Mucosa of gallbladder (tissue), 1 donor: Measurements from ENCODE around the gene GUCA1A. TPM values are rescaled to one million over a fixed set of nuclear protein-coding genes. Genes with fewer than 3 reads are reported as not detected.

ENCODE experiments used
- DNase-seq: peaks from one replicate; pipeline ENCODE4 v3.0.0-alpha.2; 2020; ENCODE audit warnings: low spot score
- total RNA-seq: library from RNA; stranded (reverse); gene quantifications from one replicate; pipeline ENCODE4 v1.2.1, GENCODE V29; 2021
- donor health status: DM: no; HTN: no; CAD: no.

The GUCA1A gene
- not detected for total RNA-seq

DNA sequence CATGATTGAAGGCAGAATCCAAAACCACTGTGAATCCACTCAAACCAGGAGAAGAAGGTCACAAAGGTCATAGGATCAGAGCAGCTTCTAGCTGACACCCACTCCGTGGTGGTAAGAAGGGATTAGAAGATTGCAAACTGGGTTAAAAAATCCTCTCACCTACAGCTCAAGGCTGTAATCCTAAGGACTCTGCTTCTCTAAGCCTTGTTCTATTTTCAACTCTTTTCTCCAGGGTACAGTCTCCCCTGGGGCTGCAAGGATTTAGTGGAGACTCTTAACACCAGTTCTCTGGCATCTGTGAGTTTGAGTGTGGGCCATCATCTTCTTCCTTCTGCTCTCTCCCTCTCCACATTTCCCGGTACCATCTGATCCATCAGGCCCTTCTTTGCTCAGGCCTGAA is at the start of gene GUCA1A:
TSS of gene GUCA1A (plus strand) at position 264 of the 400 bp plus-strand sequence. CDS start 250 bp downstream, outside the sequence.
- no peak for DNase-seq

GRCh38 chr6:42123379-42124103 is 49.6 kb upstream of the GUCA1A start:
- no peak for DNase-seq

DNA sequence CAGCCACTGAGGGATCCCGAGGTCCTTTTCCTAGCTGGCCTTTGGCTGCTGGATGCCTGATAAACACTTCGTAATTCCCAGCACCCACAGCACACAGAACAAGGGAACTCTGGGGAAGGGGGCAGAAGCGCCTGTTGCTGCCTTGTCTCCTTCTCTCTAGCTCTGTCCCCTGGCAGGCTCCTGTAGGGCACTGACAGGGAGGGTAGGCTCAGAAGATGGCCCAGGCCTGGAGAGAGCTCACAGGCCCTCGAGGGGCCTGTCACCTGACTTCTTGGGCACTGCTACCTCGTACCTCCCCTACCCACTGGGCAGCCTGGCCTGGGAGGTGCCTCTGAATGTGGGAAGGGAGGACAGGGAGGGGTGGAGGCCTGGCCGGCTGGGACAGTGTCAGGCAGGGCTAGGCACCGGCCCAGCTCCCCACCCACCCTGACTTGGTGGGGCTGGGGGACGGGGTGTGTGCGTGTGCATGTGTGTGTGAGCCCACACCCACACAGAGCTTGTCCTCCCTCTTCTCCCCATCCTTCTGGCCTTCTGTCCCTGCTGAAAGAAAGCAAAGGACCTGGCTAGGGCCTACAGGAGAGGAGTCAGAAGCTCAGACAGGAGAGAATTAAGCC is 48.8 kb upstream of the GUCA1A start:
- no peak for DNase-seq

- DNase-seq: no peak
These were observed 47.9 kb upstream of the GUCA1A start for GRCh38 chr6:42125231-42125630.

DNA sequence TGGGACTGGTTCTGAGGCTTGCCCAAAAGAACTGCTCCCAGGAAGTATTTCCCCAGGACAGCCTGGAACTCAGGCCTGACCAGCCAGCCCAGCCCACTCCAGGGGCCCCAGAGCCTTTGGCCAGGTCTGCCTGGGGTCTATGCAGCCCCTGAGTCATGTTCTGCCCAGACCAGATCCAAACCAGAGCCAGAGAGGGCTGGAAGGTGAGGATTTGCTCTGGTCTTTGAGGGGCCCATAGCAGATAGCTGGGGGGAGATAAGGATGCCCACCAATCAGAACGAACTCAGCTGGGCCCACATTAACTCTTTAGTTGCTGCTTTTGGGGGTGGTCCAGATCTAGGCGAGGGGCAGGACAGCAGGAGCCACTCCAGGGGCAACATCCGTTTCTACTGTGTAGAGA is 47.5 kb upstream of the GUCA1A start:
- DNase-seq: no peak

GRCh38 chr6:42128460-42129359 is 44.5 kb upstream of the GUCA1A start:
- no peak for DNase-seq

- no peak for DNase-seq
These were observed 43.8 kb upstream of the GUCA1A start for GRCh38 chr6:42129360-42129676.

GRCh38 chr6:42131531-42131930 is 41.6 kb upstream of the GUCA1A start:
- DNase-seq: no peak

GRCh38 chr6:42133926-42134325 is 39.2 kb upstream of the GUCA1A start:
- no peak for DNase-seq

- DNase-seq: no peak
These were observed 38.0 kb upstream of the GUCA1A start for GRCh38 chr6:42135161-42135560.

DNA sequence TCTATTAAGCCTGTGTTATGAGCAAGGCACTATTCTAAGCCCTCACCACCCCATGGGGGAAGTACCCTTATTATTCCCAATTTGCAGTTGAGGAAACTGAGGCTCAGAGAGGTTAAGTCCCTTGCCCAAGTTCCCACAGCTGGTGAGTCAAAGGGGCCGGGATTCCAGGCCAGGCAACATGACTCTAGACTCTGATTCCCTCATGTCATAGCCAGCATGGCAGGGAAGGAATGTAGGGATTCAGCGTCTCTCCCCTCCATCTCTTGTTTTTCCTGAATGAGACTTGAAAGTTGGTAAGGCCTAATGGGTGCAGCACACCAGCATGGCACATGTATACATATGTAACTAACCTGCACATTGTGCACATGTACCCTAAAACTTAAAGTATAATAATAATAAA is 37.4 kb upstream of the GUCA1A start:
- DNase-seq: no peak

DNA sequence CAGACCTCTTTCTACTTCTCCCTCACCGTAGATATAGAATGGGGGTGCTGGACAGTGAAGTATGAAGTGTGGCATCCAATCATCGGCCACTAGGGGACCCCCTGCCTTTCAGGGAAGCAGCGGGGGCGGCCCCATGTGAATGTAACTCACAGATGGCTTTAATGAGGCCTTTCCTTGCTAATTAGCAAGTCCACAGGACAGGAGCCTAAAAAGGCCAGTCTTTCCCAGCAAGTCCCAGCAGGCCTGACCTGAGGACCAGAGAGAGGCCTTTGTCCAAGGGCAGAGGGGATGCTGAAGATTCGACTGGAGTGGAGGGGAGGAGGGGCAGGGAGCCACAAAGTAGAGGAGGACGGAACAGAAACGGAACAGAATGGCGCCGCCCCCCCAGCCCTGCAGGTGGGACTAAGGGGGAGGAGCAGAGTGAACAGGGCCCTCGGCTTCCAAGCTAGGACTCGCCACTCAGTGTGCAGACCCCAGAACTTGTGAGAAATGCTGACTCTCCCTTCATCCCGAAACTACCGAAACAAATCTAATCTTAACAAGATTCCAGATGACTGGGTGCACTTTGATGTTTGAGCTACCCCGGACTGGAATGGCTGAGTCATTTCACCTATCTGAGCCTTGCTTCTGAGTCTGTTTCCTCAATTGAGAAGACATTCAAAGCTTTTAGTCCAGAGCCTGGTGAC is 36.5 kb upstream of the GUCA1A start:
- DNase-seq: no peak

GRCh38 chr6:42137194-42137753 is 35.9 kb upstream of the GUCA1A start:
- peak; percentile 55 for DNase-seq

DNA sequence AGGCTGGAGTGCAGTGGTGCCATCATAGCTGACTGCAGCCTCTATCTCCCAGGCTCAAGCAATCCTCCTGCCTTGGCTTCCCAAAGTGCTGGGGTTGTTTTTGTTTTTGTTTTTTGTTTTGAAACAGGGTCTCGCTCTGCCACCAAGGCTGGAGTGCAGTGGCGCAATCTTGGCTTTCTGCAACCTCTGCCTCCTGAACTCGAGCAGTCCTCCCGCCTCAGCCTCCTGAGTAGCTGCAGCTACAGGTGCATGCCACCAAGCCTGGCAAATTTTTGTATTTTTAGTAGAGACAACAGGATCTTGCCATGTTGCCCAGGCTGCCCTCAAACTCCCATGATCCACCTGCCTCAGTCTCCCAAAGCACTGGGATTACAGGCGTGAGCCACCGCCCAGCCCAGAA is 35.0 kb upstream of the GUCA1A start:
- no peak for DNase-seq

DNA sequence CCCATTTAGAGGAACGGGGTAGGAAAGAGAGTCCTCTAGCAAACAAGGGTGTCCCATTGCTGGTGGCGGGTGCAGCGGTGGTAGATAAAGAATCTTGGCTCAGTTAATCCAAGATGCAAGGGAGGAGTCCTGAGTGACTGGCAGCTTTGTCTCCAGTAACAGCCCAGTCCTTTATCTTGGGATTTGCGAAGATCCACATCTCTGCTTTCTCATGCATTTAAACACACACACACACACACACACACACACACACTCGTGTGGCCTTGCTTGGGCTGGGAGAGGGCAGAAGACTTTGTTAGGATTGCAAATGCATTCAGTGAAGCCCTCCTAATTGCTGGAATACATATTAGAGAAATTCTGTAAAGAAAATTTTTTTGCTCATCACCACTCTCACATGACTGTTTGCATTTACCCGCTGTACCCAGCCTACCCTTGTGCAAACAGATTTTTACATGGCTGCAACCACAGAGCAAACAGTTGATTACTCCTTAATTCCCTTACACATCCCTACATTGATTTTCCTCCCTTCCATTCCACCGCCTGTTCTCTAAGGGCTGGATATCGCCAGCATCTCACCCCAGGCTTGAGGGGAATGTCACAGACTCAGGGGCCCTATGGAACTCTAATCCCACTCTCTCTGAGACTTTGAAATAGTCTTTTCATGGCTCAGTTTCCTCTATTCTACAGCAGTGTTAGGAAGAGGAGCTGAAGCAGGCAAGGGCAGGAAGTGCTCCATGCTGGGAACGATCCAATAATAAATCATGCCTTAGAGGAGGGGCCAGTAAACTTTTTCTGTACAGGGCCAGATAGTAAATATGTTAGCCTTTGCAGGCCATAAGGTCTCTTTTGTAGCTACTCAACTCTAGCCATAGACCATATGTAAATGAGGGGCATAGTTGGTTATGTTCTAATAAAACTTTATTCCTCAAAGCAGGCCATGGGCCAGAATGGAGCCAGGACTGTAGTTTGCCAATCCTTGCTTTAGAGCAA is 34.2 kb upstream of the GUCA1A start:
- no peak for DNase-seq

DNA sequence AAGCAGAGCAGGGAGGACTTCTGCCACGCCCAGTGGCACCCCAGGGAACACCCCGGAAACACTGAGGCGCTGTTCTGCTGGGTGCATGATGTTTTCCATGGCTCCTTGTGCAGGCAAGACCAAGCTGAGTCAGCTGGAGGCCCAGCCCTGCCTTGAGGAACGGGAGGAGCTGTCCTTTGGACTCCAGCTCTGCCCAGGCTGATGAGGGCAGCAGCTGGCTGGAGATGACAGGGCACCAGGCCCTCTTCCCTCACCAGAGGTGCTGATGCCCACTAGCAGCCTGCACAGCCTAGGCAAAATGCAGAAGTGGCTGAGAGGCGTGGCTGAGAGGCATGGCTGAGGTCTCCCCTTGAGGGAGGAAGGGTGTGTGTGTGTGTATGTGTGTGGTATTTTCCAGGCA is 33.1 kb upstream of the GUCA1A start:
- DNase-seq: peak; percentile 80

- DNase-seq: no peak
These were observed 32.2 kb upstream of the GUCA1A start for GRCh38 chr6:42140756-42141602.

DNA sequence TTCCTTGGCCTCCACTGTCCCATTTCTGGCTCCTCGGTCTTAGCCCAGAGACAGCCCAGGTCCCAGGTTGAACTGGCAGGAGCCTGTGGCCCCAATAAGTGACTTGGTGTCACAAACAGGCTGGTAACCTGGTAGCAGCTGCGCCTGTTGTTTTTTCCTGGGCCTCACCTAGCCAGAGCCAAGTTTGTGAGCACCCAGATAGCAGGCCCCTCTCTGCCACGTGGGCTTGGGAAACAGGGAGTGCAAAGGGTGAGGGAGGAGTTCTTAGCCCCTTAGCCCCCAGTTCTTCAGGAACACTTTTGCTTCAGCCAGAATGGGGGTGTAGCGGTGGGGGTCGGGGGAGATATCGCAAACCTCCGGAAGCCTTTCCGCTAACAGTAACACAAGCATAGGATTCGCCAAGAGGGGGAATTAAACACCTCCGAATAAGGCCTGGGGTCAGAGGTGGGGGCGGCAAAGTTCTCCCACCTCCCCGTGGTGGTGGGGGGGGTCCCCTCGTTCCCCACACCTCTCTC is 31.5 kb upstream of the GUCA1A start:
- DNase-seq: no peak

DNA sequence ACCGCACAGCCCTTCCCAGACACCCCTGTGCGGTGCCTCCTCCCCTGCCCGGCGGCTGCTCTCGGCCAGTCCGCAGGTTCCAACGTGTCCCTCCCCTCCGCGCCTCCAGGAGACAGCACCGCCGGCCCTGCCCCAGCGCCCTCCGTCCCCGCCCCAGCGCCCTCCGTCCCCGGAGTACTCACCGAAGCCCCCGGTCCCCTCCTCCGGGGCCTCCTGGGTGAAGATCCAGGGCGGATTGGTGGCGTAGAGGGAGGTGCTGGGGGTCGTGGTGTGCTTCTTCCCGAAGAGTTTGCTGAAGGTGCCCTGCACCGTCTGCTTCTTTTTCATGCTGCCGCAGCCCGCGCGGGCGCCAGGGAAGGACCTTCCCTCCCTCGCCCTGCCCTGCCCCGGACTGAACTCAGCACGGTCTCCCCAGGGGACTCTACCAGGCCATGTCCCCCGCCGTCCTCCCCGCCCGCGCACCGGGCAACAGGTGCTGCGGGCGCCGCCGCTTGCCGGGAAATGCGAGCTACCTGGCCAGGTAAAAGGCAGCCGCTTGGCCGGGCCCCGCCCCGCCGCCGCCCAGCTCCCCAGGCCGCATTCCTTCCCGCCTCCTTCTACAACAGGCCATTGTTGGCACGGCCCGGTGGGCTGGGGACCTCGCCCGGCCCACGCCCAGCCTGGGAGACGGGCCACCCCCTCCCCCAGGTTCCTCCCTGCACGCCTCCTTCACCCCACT is 30.9 kb upstream of the GUCA1A start, which contains the start of gene C6orf132:
TSS of gene C6orf132 (minus strand) at position 503 of the 718 bp plus-strand sequence. CDS start at position 327, 176 bp downstream.
- peak; percentile 68 for DNase-seq
